Keratinocyte (primary cell): ENCODE data around the gene PASD1.

ENCODE experiments used
- CTCF ChIP-seq, 3 experiments: IDR thresholded peaks in 1 of 3; conservative IDR thresholded peaks in 1 of 3; optimal IDR thresholded peaks in 1 of 3; 2 replicates in 2 of 3; 3 replicates in 1 of 3; pipeline versions ENCODE3 to v1.5.1; 2011; ENCODE audit warnings: low read length in 3 of 3, mild to moderate bottlenecking in 3 of 3, moderate library complexity in 2 of 3, control low read depth in 1 of 3, inconsistent platforms in 1 of 3; ENCODE audit not compliant: insufficient read depth in 2 of 3; ENCODE audit errors: extremely low read depth in 1 of 3
- EZH2 ChIP-seq: IDR thresholded peaks from one replicate; pipeline ENCODE4 v1.6.1; 2012; ENCODE audit warnings: inconsistent platforms, mild to moderate bottlenecking, low read length, moderate library complexity

DNA sequence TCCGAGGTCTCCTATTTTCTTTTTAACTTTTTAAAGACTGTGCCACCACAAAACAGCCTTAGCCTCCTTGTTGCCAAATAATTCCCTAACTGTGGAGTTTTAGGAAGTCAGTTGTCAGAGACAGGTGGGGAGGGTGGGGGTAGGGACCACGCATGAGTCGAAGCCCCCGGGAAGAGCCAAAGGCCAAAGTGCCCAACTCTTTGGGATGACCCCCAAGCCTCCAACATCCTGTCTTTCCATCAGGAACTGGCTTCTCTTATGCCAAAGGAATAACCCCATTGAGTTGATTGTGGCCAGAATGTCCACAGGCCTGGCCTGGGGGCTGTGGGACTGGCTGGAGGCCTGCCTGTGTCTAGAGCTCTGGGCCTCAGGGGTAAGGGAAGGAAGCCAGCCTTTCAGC lies 137.6 kb downstream of the PASD1 start:
- TF ChIP-seq CTCF (optimal IDR thresholded peaks at IDR 0.05 in 1 of 3, IDR thresholded peaks at IDR 0.05 in 1 of 3, conservative IDR thresholded peaks at IDR 0.05 in 1 of 3; ENCODE audit: extremely low read depth in 1 of 3, insufficient read depth in 2 of 3, low read length in 3 of 3) (no peak), EZH2 (no peak)
